NCI-H748 (cell line): ENCODE measurements around the gene FOXE1.

Source experiments
- DNase-seq: peaks from one replicate; lab custom pipeline; 2025; ENCODE audit not compliant: unreplicated experiment; lab: John Stamatoyannopoulos, UW

FOXE1 gene

GRCh38 chr9:97864396-97864795 is 11.4 kb downstream of the FOXE1 start:
- no peak for DNase-seq

GRCh38 chr9:97866300-97866699 is 13.3 kb downstream of the FOXE1 start:
- no peak for DNase-seq

- no peak for DNase-seq
Measured at GRCh38 chr9:97866848-97867247, 13.8 kb downstream of the FOXE1 start.

GRCh38 chr9:97868859-97869258 is 15.8 kb downstream of the FOXE1 start:
- no peak for DNase-seq

- no peak for DNase-seq
Measured at GRCh38 chr9:97873425-97873824, 20.4 kb downstream of the FOXE1 start.

- DNase-seq, result no peak
Measured at GRCh38 chr9:97873882-97874281, 20.9 kb downstream of the FOXE1 start.

GRCh38 chr9:97874624-97875023 is 21.6 kb downstream of the FOXE1 start:
- peak; percentile 75 for DNase-seq

- DNase-seq, result no peak
Measured at GRCh38 chr9:97875111-97875510, 22.1 kb downstream of the FOXE1 start.

GRCh38 chr9:97876061-97876460 is 23.0 kb downstream of the FOXE1 start:
- DNase-seq, result no peak

- DNase-seq, result no peak
Measured at GRCh38 chr9:97880336-97880735, 27.3 kb downstream of the FOXE1 start.

- peak; percentile 24 for DNase-seq
Measured at GRCh38 chr9:97889941-97890887, 37.2 kb downstream of the FOXE1 start.

- no peak for DNase-seq
Measured at GRCh38 chr9:97891736-97892135, 38.7 kb downstream of the FOXE1 start.

GRCh38 chr9:97892421-97892820 is 39.4 kb downstream of the FOXE1 start:
- no peak for DNase-seq

- DNase-seq, result no peak
Measured at GRCh38 chr9:97895211-97895610, 42.2 kb downstream of the FOXE1 start.

GRCh38 chr9:97895695-97896332 is 42.8 kb downstream of the FOXE1 start:
- no peak for DNase-seq

- no peak for DNase-seq
Measured at GRCh38 chr9:97900103-97900737, 47.2 kb downstream of the FOXE1 start.

GRCh38 chr9:97900738-97901565 is 47.9 kb downstream of the FOXE1 start:
- peak; percentile 51 for DNase-seq

GRCh38 chr9:97903177-97903576 is 50.2 kb downstream of the FOXE1 start:
- no peak for DNase-seq

GRCh38 chr9:97904725-97905124 is 51.7 kb downstream of the FOXE1 start:
- DNase-seq, result no peak

- DNase-seq, result no peak
Measured at GRCh38 chr9:97905228-97905627, 52.2 kb downstream of the FOXE1 start.
